Effector memory CD4-positive, alpha-beta T cell (primary cell): ENCODE measurements around the gene MMP14.

ENCODE experiments used
- DNase-seq, 3 donors: peaks; one replicate each; pipeline ENCODE4 v3.0.0-alpha.2; 2020
- H3K27ac ChIP-seq: 2 replicates; pipeline ENCODE4 v1.7.0; 2013; ENCODE audit warnings: mild to moderate bottlenecking, low read length, moderate library complexity; ENCODE audit not compliant: insufficient read depth, poor library complexity, severe bottlenecking
- H3K27me3 ChIP-seq: replicated peaks from 2 replicates; pipeline ENCODE4 v1.7.0; 2013; ENCODE audit warnings: mild to moderate bottlenecking, low read length; ENCODE audit not compliant: insufficient read depth, control insufficient read depth, poor library complexity, severe bottlenecking
- H3K36me3 ChIP-seq: 2 replicates; pipeline ENCODE4 v1.7.0; 2013; ENCODE audit warnings: mild to moderate bottlenecking, low read length, moderate library complexity; ENCODE audit not compliant: control insufficient read depth, insufficient read depth
- H3K4me1 ChIP-seq: 2 replicates; pipeline ENCODE4 v1.7.0; 2013; ENCODE audit warnings: low read length, mild to moderate bottlenecking; ENCODE audit not compliant: control insufficient read depth, insufficient read depth, poor library complexity, severe bottlenecking
- H3K4me3 ChIP-seq: 2 replicates; pipeline ENCODE4 v1.7.0; 2013; ENCODE audit warnings: low read length, low read depth, mild to moderate bottlenecking; ENCODE audit not compliant: insufficient read depth, poor library complexity, severe bottlenecking
- H3K9me3 ChIP-seq: 2 replicates; pipeline ENCODE4 v1.7.0; 2013; ENCODE audit warnings: mild to moderate bottlenecking, low read length, moderate library complexity; ENCODE audit not compliant: control insufficient read depth

MMP14 gene

GRCh38 chr14:22813145-22813544, 23.2 kb upstream of the MMP14 start:
- no peaks in the 10 kb centered on the region for H3K27me3 ChIP-seq
- no peak for DNase-seq
- H3K4me1 ChIP-seq, result no peaks in the 10 kb centered on the region
- no peak overlapping the region for H3K27ac ChIP-seq
- no peaks in the 10 kb centered on the region for H3K36me3 ChIP-seq
- H3K9me3 ChIP-seq, result no peaks in the 10 kb centered on the region
- no peak overlapping the region for H3K4me3 ChIP-seq

GRCh38 chr14:22814373-22814772, 22.0 kb upstream of the MMP14 start:
- Histone ChIP-seq H3K4me3 (no peak overlapping the region), H3K27me3 (no peaks in the 10 kb centered on the region), H3K27ac (no peak overlapping the region), H3K36me3 (no peaks in the 10 kb centered on the region), H3K9me3 (no peaks in the 10 kb centered on the region), H3K4me1 (no peaks in the 10 kb centered on the region)
- no peak for DNase-seq

GRCh38 chr14:22814941-22815713, 21.3 kb upstream of the MMP14 start, which contains the start of gene SLC7A7:
TSS of gene SLC7A7 (minus strand) at chr14:22815435. CDS start at chr14:22813398, 2,037 bp downstream.
- no peaks in the 10 kb centered on the region for H3K36me3 ChIP-seq
- no peak within 1 kb of the TSS for H3K27ac ChIP-seq
- H3K27me3 ChIP-seq, result no peaks in the 10 kb centered on the region
- H3K4me3 ChIP-seq, result no peak within 1 kb of the TSS
- no peaks in the 10 kb centered on the region for H3K4me1 ChIP-seq
- no peaks in the 10 kb centered on the region for H3K9me3 ChIP-seq
- no peak for DNase-seq

GRCh38 chr14:22819151-22819988, 17.0 kb upstream of the MMP14 start:
- no peaks in the 10 kb centered on the region for H3K9me3 ChIP-seq
- H3K27ac ChIP-seq, result no peak overlapping the region
- no peak for DNase-seq
- H3K36me3 ChIP-seq, result no peaks in the 10 kb centered on the region
- H3K4me1 ChIP-seq, result peaks cover 5% of the 10 kb centered on the region
- H3K4me3 ChIP-seq, result no peak overlapping the region
- H3K27me3 ChIP-seq, result no peaks in the 10 kb centered on the region

- Histone ChIP-seq H3K9me3 (no peaks in the 10 kb centered on the region), H3K36me3 (no peaks in the 10 kb centered on the region), H3K4me3 (no peak overlapping the region), H3K27me3 (no peaks in the 10 kb centered on the region), H3K4me1 (peaks cover 5% of the 10 kb centered on the region), H3K27ac (no peak overlapping the region)
- no peak for DNase-seq
These were observed 15.7 kb upstream of the MMP14 start for GRCh38 chr14:22820731-22821130.

GRCh38 chr14:22821193-22822015, 15.0 kb upstream of the MMP14 start:
- Histone ChIP-seq H3K4me3 (no peak overlapping the region), H3K36me3 (no peaks in the 10 kb centered on the region), H3K27me3 (no peaks in the 10 kb centered on the region), H3K4me1 (peaks cover 5% of the 10 kb centered on the region), H3K27ac (no peak overlapping the region), H3K9me3 (no peaks in the 10 kb centered on the region)
- DNase-seq, result no peak

GRCh38 chr14:22822016-22822570, 14.3 kb upstream of the MMP14 start:
- Histone ChIP-seq H3K4me3 (no peak overlapping the region), H3K27me3 (no peaks in the 10 kb centered on the region), H3K27ac (no peak overlapping the region), H3K4me1 (peaks cover 5% of the 10 kb centered on the region), H3K36me3 (no peaks in the 10 kb centered on the region), H3K9me3 (no peaks in the 10 kb centered on the region)
- no peak for DNase-seq

GRCh38 chr14:22822571-22823098, 13.8 kb upstream of the MMP14 start:
- peaks cover 5% of the 10 kb centered on the region for H3K4me1 ChIP-seq
- no peaks in the 10 kb centered on the region for H3K27me3 ChIP-seq
- no peak overlapping the region for H3K27ac ChIP-seq
- peak overlapping the region; percentile 35 for H3K4me3 ChIP-seq
- peak; percentile 44 to 46 (median 46) for DNase-seq
- H3K36me3 ChIP-seq, result no peaks in the 10 kb centered on the region
- no peaks in the 10 kb centered on the region for H3K9me3 ChIP-seq

GRCh38 chr14:22824711-22825359, 11.6 kb upstream of the MMP14 start:
- Histone ChIP-seq H3K27ac (no peak overlapping the region), H3K36me3 (no peaks in the 10 kb centered on the region), H3K4me3 (no peak overlapping the region), H3K4me1 (peaks cover 9% of the 10 kb centered on the region), H3K27me3 (no peaks in the 10 kb centered on the region), H3K9me3 (no peaks in the 10 kb centered on the region)
- no peak for DNase-seq
